CD4-positive, alpha-beta T cell treated with Interleukin-17A for 4 hours (primary cell): Measurements from ENCODE around the gene ZBTB20.

ENCODE experiments used
- DNase-seq: peaks from one replicate; pipeline ENCODE4 v3.0.0-alpha.2; 2020; ENCODE audit warnings: mixed read lengths

ZBTB20 gene

GRCh38 chr3:114506591-114507300, 640.3 kb downstream of the ZBTB20 start:
- DNase-seq, result no peak

- DNase-seq, result no peak
Measured at GRCh38 chr3:114504941-114505628, 642.0 kb downstream of the ZBTB20 start.

GRCh38 chr3:114502204-114502603, 644.9 kb downstream of the ZBTB20 start:
- no peak for DNase-seq

- no peak for DNase-seq
Measured at GRCh38 chr3:114499976-114500375, 647.1 kb downstream of the ZBTB20 start.

- DNase-seq, result no peak
Measured at GRCh38 chr3:114498539-114499370, 648.3 kb downstream of the ZBTB20 start.

GRCh38 chr3:114496874-114497273, 650.2 kb downstream of the ZBTB20 start:
- no peak for DNase-seq

- no peak for DNase-seq
Measured at GRCh38 chr3:114496466-114496865, 650.6 kb downstream of the ZBTB20 start.

GRCh38 chr3:114496021-114496434, 651.1 kb downstream of the ZBTB20 start:
- no peak for DNase-seq

- DNase-seq, result no peak
Measured at GRCh38 chr3:114494498-114494897, 652.6 kb downstream of the ZBTB20 start.

GRCh38 chr3:114490829-114491228, 656.3 kb downstream of the ZBTB20 start:
- no peak for DNase-seq

GRCh38 chr3:114487502-114487901, 659.6 kb downstream of the ZBTB20 start:
- no peak for DNase-seq

- no peak for DNase-seq
Measured at GRCh38 chr3:114484919-114485318, 662.2 kb downstream of the ZBTB20 start.

GRCh38 chr3:114481113-114481512, 666.0 kb downstream of the ZBTB20 start:
- no peak for DNase-seq

GRCh38 chr3:114480442-114480841, 666.6 kb downstream of the ZBTB20 start:
- DNase-seq, result no peak

GRCh38 chr3:114478801-114479200, 668.3 kb downstream of the ZBTB20 start:
- DNase-seq, result no peak

GRCh38 chr3:114476511-114476910, 670.6 kb downstream of the ZBTB20 start:
- DNase-seq, result no peak

GRCh38 chr3:114471478-114471877, 675.6 kb downstream of the ZBTB20 start:
- DNase-seq, result no peak

GRCh38 chr3:114469070-114469469, 678.0 kb downstream of the ZBTB20 start:
- no peak for DNase-seq

GRCh38 chr3:114466816-114467215, 680.3 kb downstream of the ZBTB20 start:
- DNase-seq, result no peak

GRCh38 chr3:114466251-114466650, 680.8 kb downstream of the ZBTB20 start:
- DNase-seq, result no peak

GRCh38 chr3:114464548-114464947, 682.5 kb downstream of the ZBTB20 start:
- DNase-seq, result no peak

GRCh38 chr3:114462750-114463149, 684.3 kb downstream of the ZBTB20 start:
- no peak for DNase-seq

- DNase-seq, result no peak
Measured at GRCh38 chr3:114460459-114460858, 686.6 kb downstream of the ZBTB20 start.

- DNase-seq, result no peak
Measured at GRCh38 chr3:114456742-114457141, 690.3 kb downstream of the ZBTB20 start.
